Stimulated activated CD4-positive, alpha-beta T cell treated with anti-CD3 and anti-CD28 coated beads, Interleukin-12 subunit alpha, Interleukin-12 subunit beta, amount 100 ng/mL, for 24 hours (primary cell): ENCODE measurements around the gene EMILIN2.

Experiments used
- DNase-seq, 2 experiments: peaks; one replicate each; pipeline ENCODE4 v3.0.0-alpha.2; 2020; ENCODE audit warnings: low read depth in 2 of 2

EMILIN2 gene

DNA sequence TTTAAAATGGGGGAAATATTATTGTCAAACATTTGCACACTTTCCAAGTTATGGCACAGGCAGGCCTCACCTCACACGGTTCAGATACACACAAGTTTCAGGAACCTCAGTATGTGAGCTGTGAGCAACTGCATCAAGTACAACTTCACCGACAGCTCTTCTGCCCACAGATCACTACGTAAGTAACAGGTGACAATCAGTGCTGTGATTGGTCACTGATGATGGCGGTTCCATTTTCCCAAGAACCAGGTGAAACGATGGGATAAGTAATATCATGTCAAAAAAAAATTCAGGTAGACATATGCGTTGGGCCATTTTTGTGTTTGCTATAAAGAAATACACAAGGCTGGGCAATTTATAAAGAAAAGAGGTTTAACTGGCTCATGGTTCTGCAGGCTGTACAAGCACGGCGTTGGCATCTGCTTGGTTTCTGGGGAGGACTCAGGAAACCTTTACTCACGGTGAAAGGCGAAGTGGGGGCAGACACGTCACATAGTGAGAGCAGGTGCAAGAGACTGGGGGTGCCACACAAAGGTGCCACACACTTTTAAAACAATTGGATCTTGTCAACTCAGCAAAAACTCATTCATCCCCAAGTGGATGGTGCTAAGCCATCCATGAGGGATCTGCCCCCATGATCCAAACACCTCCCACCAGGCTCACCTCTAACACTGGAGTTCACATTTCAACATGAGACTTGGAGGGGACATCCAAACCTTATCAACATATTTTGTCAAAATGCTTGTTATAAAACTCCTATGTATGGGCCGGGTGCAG is 108.3 kb downstream of the EMILIN2 start:
- no peak for DNase-seq

DNA sequence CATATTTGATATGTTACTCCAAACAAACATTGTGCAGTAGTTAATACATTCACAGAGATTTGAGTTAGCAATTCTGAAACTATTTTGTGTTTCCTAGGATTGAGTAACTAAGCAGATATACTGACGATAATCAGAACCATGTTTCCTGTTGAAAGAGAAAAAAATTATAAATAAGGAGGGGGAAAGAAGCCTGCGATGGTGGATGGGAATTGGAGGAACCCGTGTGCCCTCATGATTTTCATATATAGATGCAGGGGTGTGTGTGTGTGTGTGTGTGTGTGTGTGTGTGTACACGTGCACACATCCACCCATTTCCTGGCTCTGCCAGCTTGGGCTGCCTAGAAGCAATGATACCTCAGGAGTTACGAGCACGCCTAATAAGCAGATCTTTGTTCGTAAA is 109.2 kb downstream of the EMILIN2 start:
- no peak for DNase-seq

DNA sequence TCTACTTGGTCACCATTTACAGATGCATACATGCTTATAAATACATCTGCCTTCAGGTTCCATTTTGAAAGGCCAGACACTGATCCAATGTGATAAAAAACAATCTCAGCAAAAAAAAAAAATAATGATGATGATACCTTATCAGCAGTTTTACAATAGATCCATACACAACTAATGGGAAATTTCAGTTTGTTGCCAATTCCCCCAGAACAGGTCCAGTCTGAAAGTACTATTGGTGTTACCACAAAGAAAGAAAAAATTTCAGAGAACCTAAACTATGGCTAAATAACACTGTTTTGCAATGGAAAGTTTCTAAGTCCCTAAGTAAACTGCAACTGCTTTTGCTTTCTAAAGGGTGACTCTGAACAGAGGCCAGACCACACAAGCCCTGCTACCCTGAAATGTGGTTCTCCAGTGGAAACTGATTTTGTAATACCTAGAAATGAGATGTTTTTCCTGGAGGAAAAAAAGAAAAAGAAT is 112.1 kb downstream of the EMILIN2 start:
- no peak for DNase-seq

DNA sequence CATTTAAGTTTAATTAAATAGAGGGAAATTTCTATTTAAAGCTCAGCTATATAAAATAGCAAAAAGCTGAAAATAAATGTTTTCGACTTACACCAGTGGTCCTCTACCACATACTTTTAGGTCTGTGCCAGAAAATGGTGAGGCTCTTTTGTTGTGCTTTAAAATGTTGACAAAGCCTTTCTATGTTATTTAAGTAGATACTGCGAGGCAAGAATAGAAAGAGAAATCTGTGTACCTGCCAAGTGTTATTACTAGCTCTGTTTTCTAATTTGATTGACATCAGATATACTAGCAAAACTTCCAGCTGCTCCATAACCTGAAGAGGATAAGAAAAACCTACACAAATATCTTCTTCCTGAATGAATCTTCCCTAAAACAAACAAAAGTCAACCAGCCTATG is 112.5 kb downstream of the EMILIN2 start:
- DNase-seq: no peak

DNA sequence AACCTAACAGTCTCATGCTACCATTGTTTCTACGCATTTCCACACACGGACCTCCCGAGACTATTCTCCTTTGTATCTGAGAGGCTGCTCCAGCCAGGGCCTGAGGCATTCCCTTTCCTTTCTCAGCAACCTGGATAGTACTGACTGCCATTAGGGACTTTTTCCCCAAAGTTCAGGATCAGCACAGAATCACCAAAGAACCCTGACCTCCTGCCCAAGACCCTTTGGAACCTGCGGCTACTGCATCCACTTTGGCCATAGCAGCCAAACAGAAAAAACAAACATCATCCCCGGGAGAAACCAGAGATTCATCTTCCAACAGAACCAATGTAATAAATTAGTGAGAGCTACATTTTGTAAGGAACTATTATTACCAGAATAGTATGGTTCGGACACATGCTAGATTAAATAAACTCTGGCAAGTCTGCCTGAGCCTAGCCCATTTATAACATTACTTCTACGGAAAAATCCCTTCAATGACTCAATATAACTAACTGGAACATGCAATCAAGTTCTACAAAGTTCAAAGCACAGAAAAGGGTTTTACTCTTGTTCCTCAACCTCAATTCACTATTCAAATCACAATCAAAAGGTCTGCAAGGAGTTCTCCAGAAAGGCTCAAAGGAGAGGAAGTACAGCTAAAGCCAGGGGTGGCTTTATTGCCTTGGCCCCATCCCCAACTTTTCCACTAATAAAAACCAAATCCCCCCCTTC is 114.3 kb downstream of the EMILIN2 start:
- DNase-seq: no peak

DNA sequence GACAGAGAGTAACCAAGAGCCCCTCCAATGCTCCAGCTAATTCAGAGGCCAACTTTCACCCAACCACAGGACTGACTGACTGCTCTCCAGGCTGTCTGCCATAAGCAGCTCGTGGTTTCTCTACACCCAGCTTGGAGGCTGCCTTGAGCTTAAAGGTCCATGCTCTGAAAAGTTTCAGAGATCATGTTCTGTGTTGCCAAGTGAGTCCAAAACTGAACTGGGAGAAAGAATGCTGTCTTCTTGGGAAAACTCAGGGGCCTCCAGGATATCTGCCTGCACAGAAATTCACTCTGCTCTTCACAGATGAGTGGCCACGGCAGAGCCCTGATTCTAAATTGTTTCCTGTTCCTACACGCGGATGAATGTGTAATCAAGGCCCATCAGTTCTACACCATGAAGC is 115.0 kb downstream of the EMILIN2 start:
- DNase-seq: no peak

DNA sequence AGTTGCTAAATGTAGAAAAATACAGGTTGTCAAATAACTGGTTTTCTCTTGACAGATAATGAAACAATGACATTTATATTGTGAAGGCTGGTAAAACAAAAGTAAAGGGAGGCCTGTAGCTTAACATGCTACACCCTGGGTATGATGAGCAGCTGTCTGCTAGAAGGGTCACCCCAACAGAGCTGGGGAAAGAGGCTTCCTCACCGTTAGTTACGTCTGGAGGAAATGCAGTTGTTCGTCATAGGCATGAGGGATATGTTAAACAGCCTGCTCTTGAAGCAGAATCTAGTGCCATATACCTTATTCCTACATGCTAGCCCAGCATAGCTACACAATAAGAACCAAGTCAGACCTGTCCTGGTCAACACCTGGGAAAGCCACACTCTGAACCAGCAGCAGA is 116.2 kb downstream of the EMILIN2 start:
- no peak for DNase-seq

DNA sequence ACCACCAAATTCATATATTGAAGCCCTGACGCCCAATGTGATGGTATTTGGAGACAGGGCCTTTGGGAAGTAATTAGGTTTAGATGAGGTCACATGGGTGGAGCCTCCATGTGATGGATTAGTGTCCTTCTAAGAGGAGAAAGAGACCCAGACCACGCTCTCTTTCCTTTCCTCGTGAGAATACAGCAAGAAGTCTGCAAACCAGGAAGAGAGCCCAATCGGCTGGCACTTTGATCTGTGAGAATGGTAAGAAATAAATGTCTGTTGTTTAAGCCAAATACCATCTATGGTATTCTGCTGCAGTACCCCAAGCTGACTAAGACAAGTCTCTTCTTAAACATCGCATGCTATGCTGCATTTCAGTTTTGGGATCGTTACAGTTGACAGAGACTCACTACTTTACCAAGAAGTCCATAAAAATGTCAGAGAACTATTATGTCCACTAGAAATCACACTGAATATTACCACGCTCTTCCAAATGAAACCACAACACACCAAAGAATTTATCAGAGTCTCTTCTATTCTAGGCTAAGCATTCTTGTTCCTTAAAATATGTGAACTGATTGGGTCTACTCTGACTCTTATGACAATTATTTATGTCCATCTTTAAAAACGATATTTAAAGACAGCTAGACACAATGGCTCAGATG is 117.7 kb downstream of the EMILIN2 start:
- DNase-seq: no peak
